Activated CD4-positive, alpha-beta memory T cell treated with anti-CD3 and anti-CD28 coated beads for 36 hours (primary cell): ENCODE data around the gene TMEM245. TPM values are rescaled to one million over a fixed set of nuclear protein-coding genes. Genes with fewer than 3 reads are reported as not detected.

Experiments used
- CTCF ChIA-PET: fragments of 350-600 bp; sonication (Branson Sonifier 250); formaldehyde crosslinking; loops from one replicate; lab custom pipeline; 2021; ENCODE audit warnings: antibody characterized with exemption, inconsistent platforms; lab: Charles Lee
- POLR2A ChIA-PET: fragments of 350-600 bp; sonication (Branson Sonifier 250); formaldehyde crosslinking; loops from one replicate; lab custom pipeline; 2021; ENCODE audit warnings: antibody characterized with exemption; lab: Charles Lee
- DNase-seq: peaks from one replicate; pipeline ENCODE4 v3.0.0-alpha.2; 2020
- H3K27ac Mint-ChIP-seq: one replicate; pipeline ENCODE4 v1.8.0; 2021; ENCODE audit warnings: mixed read lengths
- H3K27me3 Mint-ChIP-seq: one replicate; pipeline ENCODE4 v1.8.0; 2021; ENCODE audit warnings: mixed read lengths
- H3K36me3 Mint-ChIP-seq: one replicate; pipeline ENCODE4 v1.8.0; 2021; ENCODE audit warnings: mixed read lengths
- H3K4me1 Mint-ChIP-seq: one replicate; pipeline ENCODE4 v1.8.0; 2021; ENCODE audit warnings: low read depth, mixed read lengths
- H3K4me3 Mint-ChIP-seq: one replicate; pipeline ENCODE4 v1.8.0; 2021; ENCODE audit warnings: mild to moderate bottlenecking, mixed read lengths
- H3K9me3 Mint-ChIP-seq: one replicate; pipeline ENCODE4 v1.8.0; 2021; ENCODE audit warnings: mixed read lengths
- intact Hi-C: fragments of 100-400 bp; cut with micrococcal nuclease; formaldehyde crosslinking; loops from one replicate; pipeline ENCODE4 v1.15.1; 2023
- total RNA-seq, 2 experiments: library from RNA; stranded (reverse); gene quantifications; one replicate each; pipeline ENCODE4 v1.2.3, GENCODE V29; 2021

Gene TMEM245
- total RNA-seq, result 10 to 100 TPM; 23.0 TPM

DNA sequence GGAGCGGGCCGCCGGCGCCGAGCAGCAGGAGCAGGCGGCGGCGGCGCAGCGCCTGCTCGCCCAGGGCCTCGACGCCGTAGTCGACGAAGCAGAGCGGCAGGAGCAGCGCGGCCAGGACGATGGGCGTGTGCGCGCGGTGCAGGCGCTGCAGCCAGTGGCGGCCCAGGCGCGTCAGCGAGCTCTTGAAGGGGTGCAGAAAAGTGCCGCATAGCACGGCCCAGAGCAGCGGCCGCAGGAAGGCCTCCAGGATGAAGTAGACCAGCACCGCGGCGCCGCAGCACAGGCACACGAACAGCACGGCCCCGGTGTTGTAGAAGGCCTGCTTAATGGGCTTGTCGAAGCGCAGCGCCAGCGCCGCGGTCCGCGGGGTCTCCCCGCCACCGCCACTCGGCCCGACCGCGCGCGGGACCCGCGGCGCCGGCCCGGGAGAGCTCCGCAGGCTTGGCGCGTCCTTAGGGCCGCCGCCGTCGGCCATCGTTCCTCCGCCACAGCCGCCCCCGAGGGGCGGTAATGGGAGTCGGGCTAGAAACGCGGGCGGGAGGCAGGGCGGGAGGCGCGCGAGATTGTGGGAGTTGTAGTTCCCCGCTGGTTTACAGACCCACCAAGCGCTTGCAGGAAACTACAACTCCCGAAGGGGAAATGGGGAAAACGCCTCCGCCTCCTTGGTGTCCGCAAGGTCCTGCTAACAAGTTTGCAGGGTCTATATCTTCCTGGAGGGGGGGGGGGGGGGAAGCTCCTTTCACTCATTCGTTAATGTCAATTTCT, at the start of gene TMEM245:
Gene TMEM245, minus strand, starts transcription at position 509 of the 765 bp plus-strand sequence. Its CDS starts 34 bp downstream, at position 475.
- peaks cover 38% of the 10 kb centered on the region for H3K4me1 Mint-ChIP-seq
- intact Hi-C loops, result loop anchor here (1.0 to 10.0 kb wide), 6 partner anchors 106 to 1137 kb away; partner anchors contain the start of genes ABITRAM, CTNNAL1, ELP1 and TXN
- CTCF ChIA-PET, result interaction anchor here (0.6 to 3.3 kb wide), 4 partner anchors 11 to 1826 kb away, joined by 3 to 16 read pairs (median 4); no protein-coding TSS in a partner anchor

DNA sequence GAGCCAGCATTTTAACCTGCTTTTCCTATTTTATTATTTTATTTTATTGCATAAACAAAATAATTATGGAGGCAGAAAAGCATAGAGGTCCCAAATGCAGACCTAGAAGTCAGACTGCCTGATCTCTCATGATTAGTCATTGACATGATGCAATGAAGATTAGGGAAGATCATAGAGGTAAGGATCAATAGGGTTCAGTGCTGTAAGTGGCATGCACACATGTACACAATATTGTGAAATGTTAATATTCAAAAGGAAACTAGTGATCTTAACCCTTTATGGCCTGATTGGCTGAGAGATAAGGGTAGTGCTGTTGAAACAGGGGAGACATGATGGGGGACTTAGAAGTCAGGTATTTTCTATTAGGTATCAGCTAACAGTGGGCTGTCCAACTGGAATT, 48.4 kb upstream of the TMEM245 start:
- CTCF ChIA-PET, result no interaction called here
- H3K4me3 Mint-ChIP-seq, result no peak overlapping the region
- no peaks in the 10 kb centered on the region for H3K36me3 Mint-ChIP-seq
- H3K9me3 Mint-ChIP-seq, result no peaks in the 10 kb centered on the region
- no peak overlapping the region for H3K27ac Mint-ChIP-seq
- DNase-seq, result no peak
- H3K27me3 Mint-ChIP-seq, result peaks cover 51% of the 10 kb centered on the region
- POLR2A ChIA-PET, result no interaction called here
- intact Hi-C loops, result no loop called here
- peaks cover 5% of the 10 kb centered on the region for H3K4me1 Mint-ChIP-seq

More for the DNA sequence above, at the start of gene TMEM245:
- H3K36me3 Mint-ChIP-seq, result peaks cover 15% of the 10 kb centered on the region
- POLR2A ChIA-PET, result interaction anchor here (0.6 to 3.2 kb wide), 7 partner anchors 10 to 1836 kb away, joined by 3 to 16 read pairs (median 3); no protein-coding TSS in a partner anchor
- peak; percentile 97 for DNase-seq
- no peaks in the 10 kb centered on the region for H3K27me3 Mint-ChIP-seq
- H3K4me3 Mint-ChIP-seq, result peak within 1 kb of the TSS; percentile 88
- H3K27ac Mint-ChIP-seq, result peak within 1 kb of the TSS; percentile 86
- no peaks in the 10 kb centered on the region for H3K9me3 Mint-ChIP-seq

DNA sequence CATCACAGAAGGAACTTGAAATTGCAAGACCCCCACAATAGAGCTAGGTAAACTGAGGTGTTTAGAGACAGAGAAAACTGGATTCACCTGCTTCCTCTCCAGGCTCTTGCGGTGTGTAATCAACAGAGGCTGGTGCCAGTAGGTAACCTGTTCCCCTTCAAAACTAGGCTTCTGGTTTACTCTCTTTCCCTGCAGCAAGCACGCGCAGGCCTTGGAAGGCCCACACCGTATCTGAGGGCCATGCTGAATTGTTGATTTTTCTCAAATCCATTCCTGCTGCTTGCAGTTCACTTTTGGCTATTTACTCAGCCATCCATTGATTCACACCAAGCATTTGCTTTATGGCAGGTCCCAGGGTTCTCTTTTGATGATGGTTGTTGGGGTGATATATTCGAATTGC, 48.0 kb upstream of the TMEM245 start:
- no peaks in the 10 kb centered on the region for H3K9me3 Mint-ChIP-seq
- peaks cover 5% of the 10 kb centered on the region for H3K4me1 Mint-ChIP-seq
- H3K4me3 Mint-ChIP-seq, result no peak overlapping the region
- ChIA-PET CTCF (no interaction called here), POLR2A (no interaction called here)
- H3K27me3 Mint-ChIP-seq, result peaks cover 51% of the 10 kb centered on the region
- no peak for DNase-seq
- no peaks in the 10 kb centered on the region for H3K36me3 Mint-ChIP-seq
- H3K27ac Mint-ChIP-seq, result no peak overlapping the region
- intact Hi-C loops, result no loop called here

DNA sequence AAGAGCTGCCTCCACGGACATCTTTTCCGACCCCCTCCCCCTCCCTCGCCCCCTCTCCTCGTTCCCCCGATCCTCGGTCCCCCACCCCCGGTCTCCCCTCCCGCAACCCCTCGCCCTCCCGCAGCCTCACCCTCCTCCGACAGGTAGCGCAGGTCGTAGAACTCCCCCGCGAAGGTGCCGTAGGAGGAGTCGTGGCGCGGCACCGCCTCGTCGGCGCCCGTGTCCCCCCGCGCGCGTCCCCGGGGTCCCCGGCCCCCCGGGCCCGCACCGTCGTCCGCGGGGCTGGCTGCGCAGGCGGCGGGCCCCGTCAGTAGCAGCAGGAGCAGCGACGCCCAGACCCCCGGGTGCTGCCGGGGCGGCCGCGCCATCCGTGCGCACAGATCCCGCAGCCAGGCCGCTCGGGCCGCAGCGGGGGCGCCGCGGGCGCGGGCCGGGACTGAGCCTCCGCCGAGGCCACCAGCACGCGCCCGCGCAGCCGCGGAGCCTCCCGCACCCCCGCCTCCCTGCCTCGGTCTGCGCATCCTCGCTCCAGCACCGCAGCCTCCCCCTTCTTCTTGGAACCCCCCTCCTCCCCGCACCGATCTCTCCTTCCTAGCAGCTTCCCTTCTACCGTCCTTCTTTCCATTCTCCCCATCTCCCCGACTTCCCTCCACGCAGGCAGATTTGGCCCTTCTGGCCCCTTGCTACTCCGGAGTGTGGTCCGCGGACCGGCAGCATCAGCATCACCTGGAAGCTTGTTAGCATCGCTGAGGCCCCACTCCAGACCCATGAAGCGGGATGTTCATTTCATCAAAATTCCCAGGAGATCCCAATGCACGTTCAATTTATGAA, 47.2 kb upstream of the TMEM245 start, which contains the start of gene FRRS1L:
Gene FRRS1L, minus strand, starts transcription at position 479 of the 831 bp plus-strand sequence. Its CDS starts 111 bp downstream, at position 368.
- Mint-ChIP-seq H3K27ac (no peak within 1 kb of the TSS), H3K27me3 (peaks cover 51% of the 10 kb centered on the region), H3K36me3 (no peaks in the 10 kb centered on the region), H3K9me3 (no peaks in the 10 kb centered on the region), H3K4me3 (peak within 1 kb of the TSS; percentile 6), H3K4me1 (peaks cover 5% of the 10 kb centered on the region)
- POLR2A ChIA-PET, result no interaction called here
- CTCF ChIA-PET, result no interaction called here
- intact Hi-C loops, result no loop called here
- no peak for DNase-seq

DNA sequence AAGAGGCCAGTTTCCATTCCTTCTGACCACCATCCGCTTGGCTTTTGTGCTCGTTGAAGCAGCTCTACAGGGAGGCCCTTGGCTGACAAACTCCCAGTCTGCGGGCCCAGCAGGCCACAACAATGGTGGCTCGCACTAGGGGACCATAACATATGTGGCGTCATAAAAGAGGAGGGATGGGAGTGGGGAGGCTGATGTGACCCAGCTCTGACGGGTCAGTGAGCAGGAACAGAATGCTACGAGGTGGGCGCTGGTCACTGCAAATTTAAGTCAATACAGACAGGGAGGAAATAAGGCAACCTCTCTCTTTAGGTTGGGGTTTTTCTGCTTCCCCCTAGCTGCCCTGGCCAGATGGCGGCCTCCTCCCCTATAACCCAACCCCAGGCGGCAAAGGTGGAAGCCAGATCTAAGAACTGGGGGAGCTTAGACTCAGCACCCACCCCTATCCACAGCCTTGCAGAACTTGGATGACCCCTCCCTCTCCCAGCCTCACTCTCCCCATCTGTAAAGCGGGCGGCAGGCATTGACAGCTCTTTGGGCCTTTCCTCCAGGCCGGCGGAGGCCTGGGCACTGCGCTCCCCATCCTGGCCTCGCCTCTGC, 46.5 kb upstream of the TMEM245 start:
- intact Hi-C loops, result no loop called here
- Mint-ChIP-seq H3K4me3 (no peak overlapping the region), H3K27ac (no peak overlapping the region), H3K4me1 (peaks cover 5% of the 10 kb centered on the region), H3K9me3 (no peaks in the 10 kb centered on the region), H3K27me3 (peaks cover 52% of the 10 kb centered on the region), H3K36me3 (no peaks in the 10 kb centered on the region)
- DNase-seq, result no peak
- CTCF ChIA-PET, result interaction anchor here (1.1 kb wide), 1 partner anchor 19 kb away, joined by 3 read pairs; no protein-coding TSS in a partner anchor
- POLR2A ChIA-PET, result no interaction called here

DNA sequence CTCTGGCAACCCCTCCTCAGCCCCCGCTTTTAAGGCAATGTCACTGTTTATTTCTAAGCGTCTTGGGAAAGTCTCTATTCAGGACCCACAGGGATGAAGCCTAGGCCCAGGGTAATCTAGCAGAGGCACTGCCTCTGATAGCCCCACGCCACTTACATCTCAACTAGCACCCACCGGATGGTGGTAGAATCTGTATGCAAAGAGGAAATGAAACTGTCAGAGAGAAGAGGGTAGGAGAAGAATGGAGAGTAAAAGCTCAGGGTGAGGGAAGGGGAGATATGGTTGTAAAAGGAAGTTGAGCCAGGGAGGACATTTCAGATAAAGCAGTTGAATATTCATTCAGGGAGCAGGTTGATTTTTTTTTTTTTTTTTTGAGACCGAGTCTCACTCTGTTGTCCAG, 44.3 kb upstream of the TMEM245 start:
- no peaks in the 10 kb centered on the region for H3K36me3 Mint-ChIP-seq
- intact Hi-C loops, result no loop called here
- H3K27ac Mint-ChIP-seq, result no peak overlapping the region
- H3K4me1 Mint-ChIP-seq, result peaks cover 5% of the 10 kb centered on the region
- H3K4me3 Mint-ChIP-seq, result no peak overlapping the region
- H3K9me3 Mint-ChIP-seq, result no peaks in the 10 kb centered on the region
- H3K27me3 Mint-ChIP-seq, result peaks cover 46% of the 10 kb centered on the region
- POLR2A ChIA-PET, result no interaction called here
- CTCF ChIA-PET, result no interaction called here
- DNase-seq, result no peak

DNA sequence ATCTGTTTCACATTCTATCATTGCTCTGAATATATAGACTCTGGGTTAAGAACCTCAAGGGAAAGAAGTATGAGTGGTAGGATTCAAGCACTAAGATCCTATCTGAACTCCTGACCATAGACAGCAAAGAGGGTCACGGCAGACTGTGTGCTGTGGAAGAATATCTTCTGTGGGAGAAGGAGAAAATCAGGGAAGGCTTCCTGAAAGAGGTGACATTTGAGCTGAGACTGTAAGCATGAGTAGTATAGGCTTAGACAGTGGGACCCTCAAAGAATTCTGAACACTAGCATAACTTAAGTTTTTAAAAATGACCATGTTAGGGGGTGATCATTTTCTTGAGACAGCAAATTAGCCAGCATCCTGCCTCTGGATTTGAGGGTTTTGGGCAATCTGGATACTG, 43.4 kb upstream of the TMEM245 start:
- peaks cover 5% of the 10 kb centered on the region for H3K4me1 Mint-ChIP-seq
- H3K27me3 Mint-ChIP-seq, result peaks cover 45% of the 10 kb centered on the region
- no peak overlapping the region for H3K27ac Mint-ChIP-seq
- intact Hi-C loops, result no loop called here
- no peak overlapping the region for H3K4me3 Mint-ChIP-seq
- no peaks in the 10 kb centered on the region for H3K36me3 Mint-ChIP-seq
- POLR2A ChIA-PET, result no interaction called here
- no peaks in the 10 kb centered on the region for H3K9me3 Mint-ChIP-seq
- CTCF ChIA-PET, result no interaction called here
- DNase-seq, result no peak

DNA sequence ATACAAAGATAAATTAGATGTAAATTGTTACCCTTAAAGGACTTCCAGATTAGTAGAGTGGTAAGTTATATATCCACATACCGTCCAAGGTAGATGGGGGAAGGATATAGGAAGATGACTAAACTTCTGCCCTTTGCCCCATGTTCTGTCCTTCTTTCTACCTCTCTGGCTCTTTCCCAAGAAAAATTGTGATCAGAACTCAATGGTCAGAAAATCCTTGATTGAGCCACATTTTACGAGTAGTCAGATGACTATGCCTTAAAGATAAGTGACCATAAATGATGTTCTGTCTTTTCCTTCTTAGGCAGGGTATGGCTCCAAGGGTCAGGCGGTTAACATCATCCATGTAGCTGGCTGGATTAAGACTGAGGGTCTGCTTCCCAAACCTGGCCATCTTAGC, 42.9 kb upstream of the TMEM245 start:
- H3K4me1 Mint-ChIP-seq, result peaks cover 5% of the 10 kb centered on the region
- H3K27me3 Mint-ChIP-seq, result peaks cover 44% of the 10 kb centered on the region
- H3K4me3 Mint-ChIP-seq, result no peak overlapping the region
- intact Hi-C loops, result no loop called here
- H3K27ac Mint-ChIP-seq, result no peak overlapping the region
- CTCF ChIA-PET, result no interaction called here
- no peaks in the 10 kb centered on the region for H3K9me3 Mint-ChIP-seq
- H3K36me3 Mint-ChIP-seq, result no peaks in the 10 kb centered on the region
- no peak for DNase-seq
- POLR2A ChIA-PET, result no interaction called here

DNA sequence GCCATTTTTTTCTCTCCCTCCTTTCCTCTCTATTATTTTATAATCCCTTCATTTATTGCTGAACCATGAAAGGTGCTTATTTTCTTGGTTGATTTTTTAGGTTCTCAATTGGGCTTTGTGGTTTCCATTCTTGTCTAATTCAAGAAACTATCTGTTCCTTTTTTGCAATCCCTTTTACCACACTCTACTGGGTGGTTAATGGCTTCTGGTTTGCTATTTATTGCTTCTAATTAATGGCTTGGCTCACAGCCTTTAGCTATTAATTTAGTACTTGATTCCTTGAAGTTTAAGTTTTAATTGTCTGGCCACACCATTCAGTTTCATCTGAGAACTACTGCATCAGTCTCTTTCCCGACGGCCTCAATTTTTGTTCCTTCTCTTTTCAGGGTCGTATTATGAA, 41.7 kb upstream of the TMEM245 start:
- no peaks in the 10 kb centered on the region for H3K36me3 Mint-ChIP-seq
- H3K4me1 Mint-ChIP-seq, result no peaks in the 10 kb centered on the region
- no peak for DNase-seq
- H3K27me3 Mint-ChIP-seq, result peaks cover 37% of the 10 kb centered on the region
- CTCF ChIA-PET, result no interaction called here
- no peak overlapping the region for H3K27ac Mint-ChIP-seq
- H3K9me3 Mint-ChIP-seq, result no peaks in the 10 kb centered on the region
- POLR2A ChIA-PET, result no interaction called here
- intact Hi-C loops, result no loop called here
- H3K4me3 Mint-ChIP-seq, result no peak overlapping the region

DNA sequence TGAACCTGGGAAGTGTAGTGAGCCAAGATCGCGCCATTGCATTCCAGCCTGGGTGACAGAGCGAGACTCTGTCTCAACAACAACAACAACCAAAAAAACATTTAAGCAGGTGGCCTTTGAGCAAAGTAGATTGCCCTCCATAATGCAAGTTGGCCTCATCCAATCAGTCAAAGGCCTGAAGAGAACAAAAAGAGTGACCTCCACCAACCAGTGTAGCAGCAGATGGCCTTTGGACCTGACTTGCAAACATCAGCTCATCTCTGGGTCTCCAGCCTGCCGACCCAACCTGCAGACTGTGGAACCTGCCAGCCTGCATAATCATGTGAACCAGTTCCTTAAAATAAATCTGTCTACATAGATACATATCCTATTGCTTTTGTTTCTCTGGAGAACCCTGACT, 39.8 kb upstream of the TMEM245 start:
- Mint-ChIP-seq H3K9me3 (peaks cover 1% of the 10 kb centered on the region), H3K4me1 (no peaks in the 10 kb centered on the region), H3K4me3 (no peak overlapping the region), H3K27me3 (peaks cover 20% of the 10 kb centered on the region), H3K27ac (no peak overlapping the region), H3K36me3 (no peaks in the 10 kb centered on the region)
- POLR2A ChIA-PET, result no interaction called here
- no peak for DNase-seq
- CTCF ChIA-PET, result no interaction called here
- intact Hi-C loops, result no loop called here

DNA sequence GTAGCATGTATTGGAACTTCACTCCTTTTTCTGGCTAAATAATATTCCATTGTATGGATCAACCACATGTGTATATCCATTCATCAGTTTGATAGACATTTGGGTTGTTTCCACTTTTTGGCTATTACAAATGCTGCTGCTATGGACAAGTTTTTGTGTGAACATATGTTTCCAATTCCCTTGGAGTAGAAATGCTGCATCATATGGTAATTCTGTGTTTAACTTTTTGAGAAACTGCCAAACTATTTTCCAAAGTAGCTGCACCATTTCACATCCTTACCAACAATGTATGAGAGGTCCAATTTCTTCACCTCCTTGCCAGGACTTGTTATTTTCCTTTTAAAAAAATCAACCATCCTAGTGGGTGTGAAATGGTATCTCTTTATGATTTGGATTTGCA, 38.9 kb upstream of the TMEM245 start:
- peaks cover 15% of the 10 kb centered on the region for H3K27me3 Mint-ChIP-seq
- no peak overlapping the region for H3K27ac Mint-ChIP-seq
- H3K36me3 Mint-ChIP-seq, result no peaks in the 10 kb centered on the region
- DNase-seq, result no peak
- no peak overlapping the region for H3K4me3 Mint-ChIP-seq
- ChIA-PET POLR2A (no interaction called here), CTCF (no interaction called here)
- H3K4me1 Mint-ChIP-seq, result no peaks in the 10 kb centered on the region
- intact Hi-C loops, result no loop called here
- H3K9me3 Mint-ChIP-seq, result peaks cover 9% of the 10 kb centered on the region

DNA sequence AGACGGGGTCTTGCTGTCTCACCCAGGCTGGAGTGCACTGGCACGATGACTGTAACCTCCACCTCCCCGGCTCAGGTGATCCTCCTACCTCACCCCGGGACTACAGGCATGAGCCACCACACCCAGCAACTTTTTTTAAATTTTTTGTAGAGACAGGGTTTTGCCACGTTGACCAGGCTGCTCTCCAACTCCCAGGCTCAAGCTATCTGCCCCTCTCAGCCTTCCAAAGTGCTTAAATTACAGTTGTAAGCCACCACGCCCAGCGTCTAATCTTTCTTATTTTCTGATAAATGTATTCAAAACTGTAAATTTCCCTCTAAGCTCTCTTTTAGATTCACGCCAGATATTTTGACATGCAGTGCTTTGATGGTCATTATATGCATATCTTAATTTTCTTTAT, 37.0 kb upstream of the TMEM245 start:
- Mint-ChIP-seq H3K27ac (no peak overlapping the region), H3K9me3 (peaks cover 18% of the 10 kb centered on the region), H3K36me3 (peaks cover 5% of the 10 kb centered on the region), H3K4me3 (no peak overlapping the region), H3K4me1 (no peaks in the 10 kb centered on the region), H3K27me3 (peaks cover 15% of the 10 kb centered on the region)
- intact Hi-C loops, result no loop called here
- ChIA-PET POLR2A (no interaction called here), CTCF (interaction anchor here (1.4 kb wide), 1 partner anchor 8 kb away, joined by 3 read pairs; no protein-coding TSS in a partner anchor)
- no peak for DNase-seq
